GM12873 (cell line): ENCODE measurements around the gene PDIA5.
A peak's percentile ranks its signal among the peaks of the same experiment; 100 is the strongest.

Experiments used
- CTCF ChIP-seq: IDR thresholded peaks from 2 replicates; pipeline ENCODE4 v1.5.1; 2012; ENCODE audit warnings: low read depth, mild to moderate bottlenecking, moderate library complexity, low read length, control low read depth; ENCODE audit not compliant: insufficient read depth; ENCODE audit errors: missing control alignments

PDIA5 gene

GRCh38 chr3:123186695-123187094, 119.9 kb downstream of the PDIA5 start:
- TF ChIP-seq CTCF, result no peak

GRCh38 chr3:123188058-123188457, 121.2 kb downstream of the PDIA5 start:
- TF ChIP-seq CTCF, result no peak

- TF ChIP-seq CTCF, result no peak
Observed at GRCh38 chr3:123193448-123194101, 126.8 kb downstream of the PDIA5 start.

DNA sequence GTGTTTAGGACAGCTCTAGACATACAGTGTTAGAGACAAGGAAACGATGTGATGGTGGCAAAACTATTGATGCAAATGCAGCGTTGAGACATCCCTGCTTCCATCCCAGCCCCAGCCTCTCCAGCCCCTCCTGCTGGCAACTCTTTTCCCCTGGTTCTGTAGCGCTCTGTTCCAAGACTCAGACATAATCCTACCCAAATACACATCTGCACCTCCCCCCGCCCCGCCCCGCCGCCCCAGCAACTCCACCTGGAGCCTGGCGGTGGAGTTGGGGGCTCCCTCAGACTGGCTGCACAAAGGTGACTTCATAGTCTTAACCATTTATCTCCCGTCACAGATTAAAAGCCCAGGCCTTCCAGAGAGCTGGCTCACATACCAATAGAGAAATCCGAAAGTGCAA, 127.7 kb downstream of the PDIA5 start:
- peak; percentile 15 for TF ChIP-seq CTCF

GRCh38 chr3:123198372-123198771, 131.5 kb downstream of the PDIA5 start:
- TF ChIP-seq CTCF, result no peak

DNA sequence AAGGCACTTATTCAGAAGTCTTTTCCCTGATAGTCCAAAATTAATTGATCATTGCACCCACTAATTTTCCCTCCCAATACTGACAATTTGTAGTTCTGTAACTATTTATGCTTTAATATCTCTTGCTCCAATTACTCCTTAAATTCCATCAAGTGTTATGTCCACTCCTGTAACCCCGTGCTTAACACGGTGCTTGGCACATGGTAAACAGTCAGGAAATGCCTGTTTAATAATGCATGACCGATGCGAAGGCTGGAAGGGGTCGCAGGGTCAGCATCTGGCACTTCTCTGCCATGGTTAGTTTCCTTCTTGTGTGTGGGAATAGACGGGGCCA, 134.4 kb downstream of the PDIA5 start:
- no peak for TF ChIP-seq CTCF

GRCh38 chr3:123201557-123202427, 135.0 kb downstream of the PDIA5 start, which contains the start of gene SEC22A:
Gene SEC22A (plus strand): TSS chr3:123201943. CDS start chr3:123209218, 7,275 bp downstream.
- TF ChIP-seq CTCF, result no peak
